Forelimb muscle (tissue), 1 donor: ENCODE data around the gene GOLGA8T. TPM values are rescaled to one million over a fixed set of nuclear protein-coding genes. Genes with fewer than 3 reads are reported as not detected.
"Not testable (repeated sequence)": the region's sequence is repeated elsewhere in the genome, so short reads cannot be mapped to it uniquely, and the experiment has no call there.

Experiments
- DNase-seq: peaks from one replicate; pipeline ENCODE4 v3.0.0-alpha.2; 2013; ENCODE audit warnings: low read depth
- polyA plus RNA-seq: library from polyadenylated mRNA; unstranded; fragments of 120-200 nt; gene quantifications from one replicate; pipeline ENCODE4 v1.2.1, GENCODE V29; 2013; ENCODE audit not compliant: insufficient read length

Gene GOLGA8T
- polyA plus RNA-seq = not detected

GRCh38 chr15:30134751-30135150 is at the start of gene GOLGA8T:
GOLGA8T (plus strand) TSS chr15:30135051; CDS start chr15:30135149, 98 bp downstream.
- not testable (repeated sequence) for DNase-seq

GRCh38 chr15:30097827-30098226 is 37.0 kb upstream of the GOLGA8T start:
- not testable (repeated sequence) for DNase-seq

GRCh38 chr15:30102890-30103289 is 32.0 kb upstream of the GOLGA8T start:
- DNase-seq = not testable (repeated sequence)

GRCh38 chr15:30103941-30104507 is 30.8 kb upstream of the GOLGA8T start:
- DNase-seq = not testable (repeated sequence)

GRCh38 chr15:30110591-30110990 is 24.3 kb upstream of the GOLGA8T start:
- not testable (repeated sequence) for DNase-seq

- not testable (repeated sequence) for DNase-seq
Measured at GRCh38 chr15:30130066-30130465, 4.8 kb upstream of the GOLGA8T start.

- not testable (repeated sequence) for DNase-seq
Measured at GRCh38 chr15:30143246-30143645, 8.4 kb downstream of the GOLGA8T start.

- not testable (repeated sequence) for DNase-seq
Measured at GRCh38 chr15:30149891-30150290, 15.0 kb downstream of the GOLGA8T start.

GRCh38 chr15:30162479-30163357 is 27.9 kb downstream of the GOLGA8T start:
- DNase-seq = not testable (repeated sequence)

GRCh38 chr15:30163759-30164158 is 28.9 kb downstream of the GOLGA8T start:
- not testable (repeated sequence) for DNase-seq

- not testable (repeated sequence) for DNase-seq
Measured at GRCh38 chr15:30164257-30164656, 29.4 kb downstream of the GOLGA8T start.

- DNase-seq = not testable (repeated sequence)
Measured at GRCh38 chr15:30167403-30167802, 32.6 kb downstream of the GOLGA8T start.

GRCh38 chr15:30167886-30168285 is 33.0 kb downstream of the GOLGA8T start:
- not testable (repeated sequence) for DNase-seq

GRCh38 chr15:30171452-30171851 is 36.6 kb downstream of the GOLGA8T start:
- DNase-seq = not testable (repeated sequence)

- not testable (repeated sequence) for DNase-seq
Measured at GRCh38 chr15:30173041-30173608, 38.3 kb downstream of the GOLGA8T start.

GRCh38 chr15:30175291-30175690 is 40.4 kb downstream of the GOLGA8T start:
- not testable (repeated sequence) for DNase-seq

- not testable (repeated sequence) for DNase-seq
Measured at GRCh38 chr15:30176613-30177012, 41.8 kb downstream of the GOLGA8T start.

- DNase-seq = not testable (repeated sequence)
Measured at GRCh38 chr15:30179814-30180213, 45.0 kb downstream of the GOLGA8T start.

- not testable (repeated sequence) for DNase-seq
Measured at GRCh38 chr15:30185495-30185894, 50.6 kb downstream of the GOLGA8T start.

GRCh38 chr15:30187429-30187828 is 52.6 kb downstream of the GOLGA8T start:
- not testable (repeated sequence) for DNase-seq

- DNase-seq = not testable (repeated sequence)
Measured at GRCh38 chr15:30189754-30190153, 54.9 kb downstream of the GOLGA8T start.

- DNase-seq = not testable (repeated sequence)
Measured at GRCh38 chr15:30191143-30191542, 56.3 kb downstream of the GOLGA8T start.
